Esophagus squamous epithelium (tissue), 5 donors: ENCODE data around the gene LAMC3. TPM values are rescaled to one million over a fixed set of nuclear protein-coding genes. Genes with fewer than 3 reads are reported as not detected.
"Not testable (repeated sequence)": the region's sequence is repeated elsewhere in the genome, so short reads cannot be mapped to it uniquely, and the experiment has no call there.

Experiments used
- DNase-seq: peaks from one replicate; lab custom pipeline; 2025; lab: John Stamatoyannopoulos, UW
- H3K27ac ChIP-seq, 4 donors: fragments of 200-600 bp; sonication (generic); one replicate each; pipeline ENCODE4 v1.5.1; 2016 to 2019; ENCODE audit warnings: mild to moderate bottlenecking in 1 of 4
- H3K27me3 ChIP-seq, 4 donors: fragments of 200-600 bp; sonication (generic); 1 replicate in 3 of 4; 2 replicates in 1 of 4; pipeline versions ENCODE4 v1.5.1 to v1.6.0; 2017 to 2021; ENCODE audit warnings: antibody characterized with exemption in 1 of 4
- H3K36me3 ChIP-seq, 3 donors: fragments of 200-600 bp; sonication (generic); one replicate each; pipeline ENCODE4 v1.5.1; 2016 to 2019
- H3K4me1 ChIP-seq, 3 donors: fragments of 200-600 bp; sonication (generic); one replicate each; pipeline ENCODE4 v1.5.1; 2017 to 2019
- H3K4me3 ChIP-seq, 4 donors: fragments of 200-600 bp; sonication (generic); 1 replicate in 3 of 4; 2 replicates in 1 of 4; pipeline ENCODE4 v1.5.1; 2016 to 2019; ENCODE audit warnings: mild to moderate bottlenecking in 2 of 4, moderate library complexity in 1 of 4
- H3K9me3 ChIP-seq, 3 donors: fragments of 200-600 bp; sonication (generic); one replicate each; pipeline ENCODE4 v1.5.1; 2016 to 2019
- CTCF ChIP-seq, 6 experiments: fragments of 450-650 bp in 4 of 6; fragments of 200-600 bp in 2 of 6; sonication (generic) in 2 of 6; IDR thresholded peaks; one replicate each; pipeline ENCODE4 v1.5.1; 2016 to 2019; ENCODE audit warnings: antibody characterized with exemption in 6 of 6, mild to moderate bottlenecking in 4 of 6, moderate library complexity in 4 of 6
- POLR2A ChIP-seq, 4 donors: fragments of 450-650 bp; IDR thresholded peaks; one replicate each; pipeline ENCODE4 v1.6.1; 2017; ENCODE audit warnings: antibody characterized with exemption in 4 of 4, mild to moderate bottlenecking in 4 of 4, moderate library complexity in 3 of 4
- WGBS, 2 donors: methylation state at CpG; one replicate each; pipeline ENCODE4 v1.1.5; 2018; 5-methylcytosine and 5-hydroxymethylcytosine counted together
- intact Hi-C: fragments of 100-400 bp; cut with DNase I; formaldehyde crosslinking; loops from one replicate; pipeline ENCODE4 v1.15.0; 2022
- total RNA-seq, 4 donors: library from RNA; depleted of rRNA; stranded (reverse); fragments of >200 nt; gene quantifications; one replicate each; pipeline ENCODE4 v1.1.0, GENCODE V29; 2016
- donor health status: DM: yes; HTN: yes; CAD: no.

LAMC3 gene
- total RNA-seq, 4 donors from 2014 or later = 0.53 to 4.6 (median 2.7) TPM

- Histone ChIP-seq H3K36me3 (no peaks in the 10 kb centered on the region), H3K27me3 (peaks cover 0 to 74% (median 0%) of the 10 kb centered on the region in 4 donors), H3K4me3 (no peak overlapping the region), H3K9me3 (no peaks in the 10 kb centered on the region), H3K27ac (no peak overlapping the region), H3K4me1 (no peaks in the 10 kb centered on the region)
- DNase-seq = no peak
- TF ChIP-seq CTCF (IDR thresholded peaks at IDR 0.05) (peak; percentile 25 to 79 (median 52)), POLR2A (IDR thresholded peaks at IDR 0.05) (no peak)
- WGBS, 2 donors = 80% methylated on average over 2 of the region's 28 CpGs; no CpG with 5 or more reads in 1 of the 2 donors
- intact Hi-C loops = no loop called here
Observed at GRCh38 chr9:130997925-130998596, 10.9 kb upstream of the LAMC3 start.

- Histone ChIP-seq H3K36me3 (no peaks in the 10 kb centered on the region), H3K4me1 (no peaks in the 10 kb centered on the region), H3K4me3 (no peak overlapping the region), H3K27ac (no peak overlapping the region), H3K27me3 (peaks cover 0 to 68% (median 0%) of the 10 kb centered on the region in 4 donors), H3K9me3 (no peaks in the 10 kb centered on the region)
- DNase-seq = no peak
- TF ChIP-seq CTCF (IDR thresholded peaks at IDR 0.05) = no peak
- TF ChIP-seq POLR2A (IDR thresholded peaks at IDR 0.05) = no peak
- WGBS, 2 donors = 49 to 72% methylated on average over 8 to 11 of the region's 22 CpGs
- intact Hi-C loops = no loop called here
Observed at GRCh38 chr9:130998597-130999244, 10.3 kb upstream of the LAMC3 start.

GRCh38 chr9:130999245-130999623 is 9.7 kb upstream of the LAMC3 start:
- H3K4me1 ChIP-seq = no peaks in the 10 kb centered on the region
- no peak for DNase-seq
- H3K36me3 ChIP-seq = no peaks in the 10 kb centered on the region
- H3K9me3 ChIP-seq = no peaks in the 10 kb centered on the region
- H3K27me3 ChIP-seq = peaks cover 0 to 63% (median 0%) of the 10 kb centered on the region in 4 donors
- no peak for TF ChIP-seq POLR2A (IDR thresholded peaks at IDR 0.05)
- TF ChIP-seq CTCF (IDR thresholded peaks at IDR 0.05) = no peak
- H3K4me3 ChIP-seq = no peak overlapping the region
- no peak overlapping the region for H3K27ac ChIP-seq
- intact Hi-C loops = no loop called here
- 20 to 36% methylated on average over 3 of the region's 3 CpGs for WGBS, 2 donors

- H3K4me3 ChIP-seq, H3K36me3 ChIP-seq, H3K9me3 ChIP-seq, DNase-seq, H3K4me1 ChIP-seq, intact Hi-C loops, H3K27ac ChIP-seq: not testable (repeated sequence)
- 60 to 92% methylated on average over 1 to 3 of the region's 9 CpGs for WGBS, 2 donors
- peaks cover 0 to 55% (median 0%) of the 10 kb centered on the region in 4 donors for H3K27me3 ChIP-seq
Observed at GRCh38 chr9:131000526-131000925, 8.4 kb upstream of the LAMC3 start.

- H3K9me3 ChIP-seq = no peaks in the 10 kb centered on the region
- H3K36me3 ChIP-seq = no peaks in the 10 kb centered on the region
- H3K4me1 ChIP-seq = no peaks in the 10 kb centered on the region
- intact Hi-C loops = no loop called here
- H3K27me3 ChIP-seq = peaks cover 0 to 53% (median 0%) of the 10 kb centered on the region in 4 donors
- TF ChIP-seq CTCF (IDR thresholded peaks at IDR 0.05) = no peak
- TF ChIP-seq POLR2A (IDR thresholded peaks at IDR 0.05) = no peak
- no peak overlapping the region for H3K4me3 ChIP-seq
- no peak for DNase-seq
- H3K27ac ChIP-seq = no peak overlapping the region
- WGBS, 2 donors = 40 to 57% methylated on average over 1 to 3 of the region's 3 CpGs
Observed at GRCh38 chr9:131001021-131001420, 8.0 kb upstream of the LAMC3 start.
